Uterus (tissue), 2 donors: ENCODE data around the gene CCNE1.

ENCODE experiments used
- POLR2A ChIP-seq, 2 donors: fragments of 450-650 bp; IDR thresholded peaks; one replicate each; pipeline ENCODE4 v1.6.1; 2016; ENCODE audit warnings: antibody characterized with exemption in 2 of 2, mild to moderate bottlenecking in 1 of 2, moderate library complexity in 1 of 2
- TF ChIP-seq, protein P1 (sequence below), 4 experiments: fragments of 200-600 bp in 2 of 4; fragments of 450-650 bp in 2 of 4; sonication (generic) in 2 of 4; IDR thresholded peaks; one replicate each; pipeline ENCODE4 v1.5.1; 2016 to 2019; ENCODE audit warnings: antibody characterized with exemption in 4 of 4, mild to moderate bottlenecking in 2 of 4, moderate library complexity in 1 of 4

DNA sequence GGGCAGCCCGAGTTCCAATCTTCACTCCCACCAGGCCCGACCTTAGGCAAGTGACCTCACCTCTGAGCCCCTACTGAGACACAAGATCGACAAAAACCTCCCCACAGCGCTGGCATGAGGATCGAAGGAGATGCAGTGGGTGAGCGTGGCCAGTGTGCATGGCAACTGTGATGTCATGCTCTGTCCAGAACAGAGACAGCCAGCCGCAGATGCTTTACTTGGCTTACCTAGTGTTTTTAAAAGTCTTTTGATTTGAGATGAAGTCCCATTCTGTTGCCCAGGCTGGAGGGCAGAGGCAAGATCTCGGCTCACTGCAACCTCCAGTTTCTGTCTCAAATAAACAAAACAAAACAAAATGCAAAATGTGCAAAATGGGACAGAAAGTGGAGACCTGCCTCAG lies 47.4 kb upstream of the CCNE1 start:
- TF ChIP-seq, protein P1, sequence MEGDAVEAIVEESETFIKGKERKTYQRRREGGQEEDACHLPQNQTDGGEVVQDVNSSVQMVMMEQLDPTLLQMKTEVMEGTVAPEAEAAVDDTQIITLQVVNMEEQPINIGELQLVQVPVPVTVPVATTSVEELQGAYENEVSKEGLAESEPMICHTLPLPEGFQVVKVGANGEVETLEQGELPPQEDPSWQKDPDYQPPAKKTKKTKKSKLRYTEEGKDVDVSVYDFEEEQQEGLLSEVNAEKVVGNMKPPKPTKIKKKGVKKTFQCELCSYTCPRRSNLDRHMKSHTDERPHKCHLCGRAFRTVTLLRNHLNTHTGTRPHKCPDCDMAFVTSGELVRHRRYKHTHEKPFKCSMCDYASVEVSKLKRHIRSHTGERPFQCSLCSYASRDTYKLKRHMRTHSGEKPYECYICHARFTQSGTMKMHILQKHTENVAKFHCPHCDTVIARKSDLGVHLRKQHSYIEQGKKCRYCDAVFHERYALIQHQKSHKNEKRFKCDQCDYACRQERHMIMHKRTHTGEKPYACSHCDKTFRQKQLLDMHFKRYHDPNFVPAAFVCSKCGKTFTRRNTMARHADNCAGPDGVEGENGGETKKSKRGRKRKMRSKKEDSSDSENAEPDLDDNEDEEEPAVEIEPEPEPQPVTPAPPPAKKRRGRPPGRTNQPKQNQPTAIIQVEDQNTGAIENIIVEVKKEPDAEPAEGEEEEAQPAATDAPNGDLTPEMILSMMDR (IDR thresholded peaks at IDR 0.05), result no peak
- TF ChIP-seq POLR2A (IDR thresholded peaks at IDR 0.05), result no peak
